Measurements from ENCODE around the gene PLA2G10. TPM values are rescaled to one million over a fixed set of nuclear protein-coding genes. Genes with fewer than 3 reads are reported as not detected.
A peak's percentile ranks its signal among the peaks of the same experiment; 100 is the strongest.

Gene PLA2G10
- total and polyA plus RNA-seq, 9 of the 15 experiments (the other 6 are each of a cell fraction or from before 2014, with no cell fraction given) = not detected

DNA sequence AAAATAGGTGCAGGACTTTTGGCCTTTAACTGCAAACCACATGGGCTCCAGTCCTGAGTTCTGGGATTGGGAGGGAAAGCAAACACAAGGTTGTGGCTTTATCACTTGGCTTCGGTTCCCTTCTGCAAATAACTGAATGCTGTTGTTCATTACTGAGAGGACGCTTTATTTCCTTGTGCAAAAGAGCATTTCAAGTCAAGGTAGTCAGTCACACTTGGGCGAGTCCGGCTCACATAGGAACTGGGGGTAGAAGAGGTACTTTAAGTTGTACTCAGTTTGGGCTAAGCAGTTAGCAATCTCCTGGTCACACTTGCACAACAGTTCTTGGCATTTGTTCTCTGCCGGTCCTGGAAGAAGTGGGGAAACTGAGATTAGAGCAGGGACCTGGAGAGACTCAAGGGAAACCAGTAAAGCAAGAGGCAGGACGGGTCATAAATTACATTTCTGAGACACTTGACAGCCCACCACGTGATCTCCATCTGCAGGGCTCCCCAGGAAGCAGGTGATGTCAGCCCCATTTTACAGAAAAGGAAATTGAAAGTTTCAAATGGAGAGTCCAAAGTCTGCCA, 21.6 kb downstream of the PLA2G10 start (continued):
- TF ChIP-seq TOE1 (IDR thresholded peaks at IDR 0.05; ENCODE audit: borderline replicate concordance) (peak; percentile 62; the same call in 1 of the 2 replicates), TOE1 (CRISPR knock-in tag; IDR thresholded peaks at IDR 0.05; ENCODE audit: borderline replicate concordance, low read depth) (no peak), TRIM28 (IDR thresholded peaks at IDR 0.05) (no peak), MEIS2 (IDR thresholded peaks at IDR 0.05; ENCODE audit: partially characterized antibody) (peak; percentile 98), FOSL1 (tag; conservative IDR thresholded peaks at IDR 0.05) (no peak), BHLHE40 (IDR thresholded peaks at IDR 0.05; ENCODE audit: low read length) (peak; percentile 50; the same call in 1 of the 2 replicates), ZNF707 (CRISPR knock-in tag; conservative IDR thresholded peaks at IDR 0.05) (no peak)
- TF ChIP-seq, protein P1, sequence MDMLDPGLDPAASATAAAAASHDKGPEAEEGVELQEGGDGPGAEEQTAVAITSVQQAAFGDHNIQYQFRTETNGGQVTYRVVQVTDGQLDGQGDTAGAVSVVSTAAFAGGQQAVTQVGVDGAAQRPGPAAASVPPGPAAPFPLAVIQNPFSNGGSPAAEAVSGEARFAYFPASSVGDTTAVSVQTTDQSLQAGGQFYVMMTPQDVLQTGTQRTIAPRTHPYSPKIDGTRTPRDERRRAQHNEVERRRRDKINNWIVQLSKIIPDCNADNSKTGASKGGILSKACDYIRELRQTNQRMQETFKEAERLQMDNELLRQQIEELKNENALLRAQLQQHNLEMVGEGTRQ (CRISPR knock-in tag; IDR thresholded peaks at IDR 0.05) = peak; percentile 84
- TF ChIP-seq, protein P2, sequence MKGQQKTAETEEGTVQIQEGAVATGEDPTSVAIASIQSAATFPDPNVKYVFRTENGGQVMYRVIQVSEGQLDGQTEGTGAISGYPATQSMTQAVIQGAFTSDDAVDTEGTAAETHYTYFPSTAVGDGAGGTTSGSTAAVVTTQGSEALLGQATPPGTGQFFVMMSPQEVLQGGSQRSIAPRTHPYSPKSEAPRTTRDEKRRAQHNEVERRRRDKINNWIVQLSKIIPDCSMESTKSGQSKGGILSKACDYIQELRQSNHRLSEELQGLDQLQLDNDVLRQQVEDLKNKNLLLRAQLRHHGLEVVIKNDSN (CRISPR knock-in tag; IDR thresholded peaks at IDR 0.05) = peak; percentile 76
- TF ChIP-seq, protein P3, sequence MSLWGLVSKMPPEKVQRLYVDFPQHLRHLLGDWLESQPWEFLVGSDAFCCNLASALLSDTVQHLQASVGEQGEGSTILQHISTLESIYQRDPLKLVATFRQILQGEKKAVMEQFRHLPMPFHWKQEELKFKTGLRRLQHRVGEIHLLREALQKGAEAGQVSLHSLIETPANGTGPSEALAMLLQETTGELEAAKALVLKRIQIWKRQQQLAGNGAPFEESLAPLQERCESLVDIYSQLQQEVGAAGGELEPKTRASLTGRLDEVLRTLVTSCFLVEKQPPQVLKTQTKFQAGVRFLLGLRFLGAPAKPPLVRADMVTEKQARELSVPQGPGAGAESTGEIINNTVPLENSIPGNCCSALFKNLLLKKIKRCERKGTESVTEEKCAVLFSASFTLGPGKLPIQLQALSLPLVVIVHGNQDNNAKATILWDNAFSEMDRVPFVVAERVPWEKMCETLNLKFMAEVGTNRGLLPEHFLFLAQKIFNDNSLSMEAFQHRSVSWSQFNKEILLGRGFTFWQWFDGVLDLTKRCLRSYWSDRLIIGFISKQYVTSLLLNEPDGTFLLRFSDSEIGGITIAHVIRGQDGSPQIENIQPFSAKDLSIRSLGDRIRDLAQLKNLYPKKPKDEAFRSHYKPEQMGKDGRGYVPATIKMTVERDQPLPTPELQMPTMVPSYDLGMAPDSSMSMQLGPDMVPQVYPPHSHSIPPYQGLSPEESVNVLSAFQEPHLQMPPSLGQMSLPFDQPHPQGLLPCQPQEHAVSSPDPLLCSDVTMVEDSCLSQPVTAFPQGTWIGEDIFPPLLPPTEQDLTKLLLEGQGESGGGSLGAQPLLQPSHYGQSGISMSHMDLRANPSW (CRISPR knock-in tag; IDR thresholded peaks at IDR 0.05) = no peak
- TF ChIP-seq, protein P4, sequence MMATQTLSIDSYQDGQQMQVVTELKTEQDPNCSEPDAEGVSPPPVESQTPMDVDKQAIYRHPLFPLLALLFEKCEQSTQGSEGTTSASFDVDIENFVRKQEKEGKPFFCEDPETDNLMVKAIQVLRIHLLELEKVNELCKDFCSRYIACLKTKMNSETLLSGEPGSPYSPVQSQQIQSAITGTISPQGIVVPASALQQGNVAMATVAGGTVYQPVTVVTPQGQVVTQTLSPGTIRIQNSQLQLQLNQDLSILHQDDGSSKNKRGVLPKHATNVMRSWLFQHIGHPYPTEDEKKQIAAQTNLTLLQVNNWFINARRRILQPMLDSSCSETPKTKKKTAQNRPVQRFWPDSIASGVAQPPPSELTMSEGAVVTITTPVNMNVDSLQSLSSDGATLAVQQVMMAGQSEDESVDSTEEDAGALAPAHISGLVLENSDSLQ (IDR thresholded peaks at IDR 0.05) = peak; percentile 96
